DND-41 (cell line): ENCODE results near the gene SLC12A7.

Source experiments
- ATAC-seq: fragments of 200-7000 bp; cut with Tn5 transposase; 3 replicates; pipeline ENCODE4 v1.9.1; 2021; ENCODE audit warnings: low read depth; ENCODE audit not compliant: insufficient read depth
- DNase-seq: peaks from one replicate; pipeline ENCODE4 v3.0.0-alpha.2; 2020
- H2AFZ ChIP-seq: 2 replicates; pipeline ENCODE4 v1.6.0; 2012; ENCODE audit warnings: low read depth, low read length
- H3K27ac ChIP-seq: 2 replicates; pipeline ENCODE4 v1.5.1; 2012; ENCODE audit warnings: low read length, inconsistent platforms
- H3K27me3 ChIP-seq: fragments of 200-600 bp; sonication (generic); 2 replicates; pipeline ENCODE4 v1.6.0; 2012; ENCODE audit warnings: low read length, mild to moderate bottlenecking, inconsistent platforms; ENCODE audit not compliant: insufficient read depth, poor library complexity
- H3K36me3 ChIP-seq: 2 replicates; pipeline ENCODE4 v1.5.1; 2012; ENCODE audit warnings: low read length, inconsistent platforms; ENCODE audit not compliant: insufficient read depth
- H3K4me1 ChIP-seq: 2 replicates; pipeline ENCODE4 v1.5.1; 2012; ENCODE audit warnings: mild to moderate bottlenecking, low read length; ENCODE audit not compliant: insufficient read depth
- H3K4me2 ChIP-seq: 2 replicates; pipeline ENCODE4 v1.6.0; 2012; ENCODE audit warnings: mild to moderate bottlenecking, moderate library complexity, low read length, inconsistent platforms; ENCODE audit not compliant: insufficient read depth
- H3K4me3 ChIP-seq, 2 experiments: fragments of 200-600 bp in 1 of 2; shearing (Covaris generic) in 1 of 2; 2 replicates each; pipeline ENCODE4 v1.5.1; 2012 to 2016; ENCODE audit warnings: inconsistent platforms in 2 of 2, low read length in 2 of 2, mild to moderate bottlenecking in 2 of 2, low read depth in 1 of 2, moderate library complexity in 1 of 2
- H3K79me2 ChIP-seq: 2 replicates; pipeline ENCODE4 v1.6.0; 2012; ENCODE audit warnings: low read length, inconsistent platforms; ENCODE audit not compliant: insufficient read depth
- H3K9ac ChIP-seq: 2 replicates; pipeline ENCODE4 v1.6.0; 2012; ENCODE audit warnings: low read depth, mild to moderate bottlenecking, inconsistent platforms, low read length, moderate library complexity
- H3K9me3 ChIP-seq: 2 replicates; pipeline ENCODE4 v1.5.1; 2012; ENCODE audit warnings: low read length, moderate library complexity, mild to moderate bottlenecking, inconsistent platforms; ENCODE audit not compliant: insufficient read depth, severe bottlenecking
- H4K20me1 ChIP-seq: 2 replicates; pipeline ENCODE4 v1.6.0; 2012; ENCODE audit warnings: low read length; ENCODE audit not compliant: insufficient read depth
- CTCF ChIP-seq: IDR thresholded peaks from 2 replicates; pipeline ENCODE4 v1.5.1; 2012; ENCODE audit warnings: borderline replicate concordance, low read length, moderate library complexity, mild to moderate bottlenecking; ENCODE audit not compliant: poor library complexity, severe bottlenecking; ENCODE audit errors: extremely low read depth
- EZH2 ChIP-seq: IDR thresholded peaks from 3 replicates; pipeline ENCODE4 v1.6.1; 2012; ENCODE audit warnings: borderline replicate concordance, low read depth, mild to moderate bottlenecking, moderate library complexity, low read length, inconsistent platforms; ENCODE audit not compliant: severe bottlenecking

Gene SLC12A7

GRCh38 chr5:1103093-1103492 is 8.8 kb downstream of the SLC12A7 start:
- H3K27ac ChIP-seq, result no peak overlapping the region
- no peak overlapping the region for H3K9ac ChIP-seq
- TF ChIP-seq EZH2 (no peak), CTCF (no peak)
- DNase-seq, result no peak
- no peaks in the 10 kb centered on the region for H3K79me2 ChIP-seq
- no peak overlapping the region for H3K4me3 ChIP-seq
- no peak overlapping the region for H2AFZ ChIP-seq
- no peak for ATAC-seq
- H3K9me3 ChIP-seq, result no peaks in the 10 kb centered on the region
- no peaks in the 10 kb centered on the region for H3K36me3 ChIP-seq
- H3K27me3 ChIP-seq, result no peaks in the 10 kb centered on the region
- H4K20me1 ChIP-seq, result peaks cover 3% of the 10 kb centered on the region; the same call in 1 of the 2 replicates
- no peak overlapping the region for H3K4me2 ChIP-seq
- H3K4me1 ChIP-seq, result 0 out of 2 replicates have a peak, but pooled peaks cover 3% of the 10 kb centered on the region

- H3K4me1 ChIP-seq, result 0 out of 2 replicates have a peak, but pooled peaks cover 3% of the 10 kb centered on the region
- no peak overlapping the region for H3K9ac ChIP-seq
- TF ChIP-seq EZH2 (no peak), CTCF (no peak)
- H4K20me1 ChIP-seq, result peaks cover 3% of the 10 kb centered on the region; the same call in 1 of the 2 replicates
- H3K36me3 ChIP-seq, result no peaks in the 10 kb centered on the region
- H3K4me2 ChIP-seq, result no peak overlapping the region
- no peak overlapping the region for H3K27ac ChIP-seq
- H2AFZ ChIP-seq, result no peak overlapping the region
- H3K4me3 ChIP-seq, result no peak overlapping the region
- no peaks in the 10 kb centered on the region for H3K79me2 ChIP-seq
- H3K27me3 ChIP-seq, result no peaks in the 10 kb centered on the region
- ATAC-seq (no peak), DNase-seq (no peak)
- H3K9me3 ChIP-seq, result no peaks in the 10 kb centered on the region
Measured at GRCh38 chr5:1101961-1102713, 9.7 kb downstream of the SLC12A7 start.

DNA sequence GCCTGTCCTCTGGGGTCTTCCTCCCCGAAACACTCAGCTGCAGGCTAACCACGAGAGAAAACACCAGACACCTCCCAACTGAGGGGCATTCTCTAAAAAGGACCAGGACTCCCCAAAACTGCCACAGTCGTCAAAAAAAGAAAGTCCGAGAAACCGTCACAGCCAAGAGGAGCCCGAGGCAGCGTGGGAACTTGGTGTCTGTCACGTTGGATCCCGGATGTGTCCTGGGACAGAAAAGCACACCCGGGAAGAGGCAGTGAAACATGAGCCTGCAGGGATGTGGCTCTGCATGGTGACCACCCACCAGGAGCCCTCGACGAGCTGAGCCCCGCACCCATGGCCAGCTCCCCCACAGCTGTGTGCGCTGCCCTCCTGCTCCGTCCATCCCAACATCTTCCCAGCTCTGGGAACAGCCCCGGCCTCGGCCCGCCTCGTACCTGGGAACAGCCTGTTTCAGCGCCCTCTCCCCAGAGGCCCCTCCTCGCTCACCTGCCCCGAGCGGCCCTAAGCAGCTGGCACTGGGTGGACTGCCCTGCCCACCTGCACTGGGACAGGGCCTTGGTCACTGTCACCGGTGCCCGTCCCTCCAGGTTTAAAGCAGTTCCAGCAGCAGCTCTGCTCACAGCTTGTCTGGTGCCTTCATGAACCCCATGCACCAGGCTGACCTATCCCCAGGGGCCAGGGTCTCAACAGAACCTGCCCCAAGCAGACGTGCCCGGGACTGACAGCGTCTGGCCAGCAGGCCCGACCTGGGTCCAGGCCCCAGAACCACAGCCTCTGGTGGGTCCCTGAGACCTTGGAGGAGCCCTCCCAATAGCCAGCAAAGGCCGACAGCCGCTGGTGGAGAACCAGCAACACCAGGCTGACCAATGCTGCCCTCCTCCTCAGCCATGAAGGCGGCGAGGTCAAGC is 10.9 kb downstream of the SLC12A7 start:
- Histone ChIP-seq H3K9me3 (no peaks in the 10 kb centered on the region), H3K79me2 (no peaks in the 10 kb centered on the region), H3K4me3 (no peak overlapping the region), H3K27ac (no peak overlapping the region), H3K27me3 (no peaks in the 10 kb centered on the region), H2AFZ (no peak overlapping the region), H4K20me1 (peaks cover 3% of the 10 kb centered on the region; the same call in 1 of the 2 replicates), H3K4me2 (no peak overlapping the region), H3K4me1 (0 out of 2 replicates have a peak, but pooled peaks cover 3% of the 10 kb centered on the region), H3K36me3 (no peaks in the 10 kb centered on the region), H3K9ac (no peak overlapping the region)
- no peak for ATAC-seq
- TF ChIP-seq CTCF, result no peak
- no peak for TF ChIP-seq EZH2
- DNase-seq, result no peak
